Measurements from ENCODE around the gene KLF16.

Gene KLF16

DNA sequence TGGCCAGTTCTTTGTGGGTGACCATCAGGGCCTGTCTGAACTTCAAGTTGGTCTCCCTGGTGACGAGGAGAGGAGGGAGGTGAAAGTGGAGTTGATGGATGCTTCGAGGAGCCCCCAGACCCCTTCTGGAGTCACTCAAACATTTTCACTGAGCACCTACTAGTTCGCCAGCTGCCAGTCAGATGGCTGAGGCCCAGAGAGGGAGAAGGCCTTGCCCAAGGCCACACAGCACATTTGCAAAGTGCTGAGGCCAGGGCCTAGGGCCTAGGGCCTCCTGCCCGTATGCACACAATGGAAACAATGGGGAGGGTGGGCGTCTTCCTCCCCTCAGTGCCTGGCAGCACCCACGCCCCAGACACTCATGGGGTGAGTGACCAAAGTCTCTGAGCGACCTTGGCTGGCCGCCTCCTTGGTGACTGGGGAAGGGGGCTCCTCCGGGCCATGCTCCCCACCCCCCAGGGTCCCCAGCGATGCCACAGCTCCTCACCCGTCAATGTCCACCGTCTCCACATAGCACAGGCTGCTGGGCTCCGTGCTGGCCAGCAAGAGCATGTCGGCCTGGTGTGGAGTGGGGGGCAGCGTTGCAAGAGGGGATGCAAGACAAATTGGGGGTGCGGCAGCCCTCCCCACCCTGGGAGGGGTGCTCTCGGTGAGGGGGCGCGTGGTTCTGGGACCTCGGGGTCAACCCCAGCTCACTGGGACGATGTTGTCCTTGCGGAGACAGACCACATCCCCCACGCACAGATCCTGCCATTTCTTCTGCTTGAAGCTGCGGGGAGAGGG lies 57.8 kb downstream of the KLF16 start:
- no peak for DNase-seq

DNA sequence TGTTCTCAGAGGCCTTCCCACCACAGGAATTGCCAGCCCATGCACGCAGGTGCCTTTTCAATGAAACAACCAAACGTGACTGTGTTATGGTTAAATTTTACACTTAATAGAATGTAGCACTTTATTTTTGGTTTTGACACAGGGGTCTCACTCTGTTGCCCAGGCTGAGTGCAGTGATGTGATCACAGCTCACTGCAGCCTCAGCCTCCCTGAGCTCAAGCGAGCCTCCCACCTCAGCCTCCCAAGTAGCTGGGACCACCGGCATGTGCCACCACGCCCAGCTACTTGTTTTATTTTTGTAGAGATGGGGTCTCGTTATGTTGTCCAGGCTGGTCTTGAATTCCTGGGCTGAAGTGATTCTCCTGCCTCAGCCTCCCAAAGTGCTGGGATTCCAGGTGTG lies 58.5 kb downstream of the KLF16 start:
- DNase-seq = no peak
